Eye (tissue), 1 donor: ENCODE measurements around the gene RREB1.
"Not testable (repeated sequence)": the region's sequence is repeated elsewhere in the genome, so short reads cannot be mapped to it uniquely, and the experiment has no call there.

Experiments
- DNase-seq: peaks from one replicate; pipeline ENCODE4 v3.0.0-alpha.2; 2015

The RREB1 gene

GRCh38 chr6:7249946-7250643 is 142.3 kb downstream of the RREB1 start:
- no peak for DNase-seq

GRCh38 chr6:7250812-7251211 is 143.1 kb downstream of the RREB1 start:
- DNase-seq = no peak

GRCh38 chr6:7251646-7252260 is 144.0 kb downstream of the RREB1 start:
- DNase-seq = no peak

GRCh38 chr6:7252390-7252789 is 144.6 kb downstream of the RREB1 start:
- no peak for DNase-seq

- DNase-seq = no peak
Measured at GRCh38 chr6:7254980-7255835, 147.4 kb downstream of the RREB1 start.

GRCh38 chr6:7255918-7256317 is 148.2 kb downstream of the RREB1 start:
- DNase-seq = no peak

- no peak for DNase-seq
Measured at GRCh38 chr6:7256785-7257184, 149.0 kb downstream of the RREB1 start.

GRCh38 chr6:7257521-7258230 is 149.9 kb downstream of the RREB1 start:
- no peak for DNase-seq

GRCh38 chr6:7258231-7258763 is 150.5 kb downstream of the RREB1 start:
- DNase-seq = no peak

GRCh38 chr6:7260291-7261031 is 152.7 kb downstream of the RREB1 start:
- no peak for DNase-seq

- DNase-seq = peak; percentile 95
Measured at GRCh38 chr6:7261032-7261841, 153.5 kb downstream of the RREB1 start.

GRCh38 chr6:7261852-7262461 is 154.2 kb downstream of the RREB1 start:
- DNase-seq = peak; percentile 55

GRCh38 chr6:7262746-7263518 is 155.2 kb downstream of the RREB1 start:
- DNase-seq = no peak

- DNase-seq = not testable (repeated sequence)
Measured at GRCh38 chr6:7263519-7263805, 155.7 kb downstream of the RREB1 start.

- DNase-seq = no peak
Measured at GRCh38 chr6:7264041-7264440, 156.3 kb downstream of the RREB1 start.

- DNase-seq = no peak
Measured at GRCh38 chr6:7264686-7265384, 157.1 kb downstream of the RREB1 start.

- not testable (repeated sequence) for DNase-seq
Measured at GRCh38 chr6:7265385-7265726, 157.6 kb downstream of the RREB1 start.

GRCh38 chr6:7267071-7267465 is 159.3 kb downstream of the RREB1 start:
- no peak for DNase-seq

GRCh38 chr6:7267466-7268091 is 159.8 kb downstream of the RREB1 start:
- DNase-seq = peak; percentile 54
